ENCODE data around the gene PLOD2. TPM values are rescaled to one million over a fixed set of nuclear protein-coding genes. Genes with fewer than 3 reads are reported as not detected.

Gene PLOD2
- total RNA-seq, 1 experiment from 2014 or later: 19.3 TPM

GRCh38 chr3:146033950-146034349, 127.0 kb downstream of the PLOD2 start:
- Histone ChIP-seq H2AK5ac (ENCODE audit: insufficient read length, low read length) (no peak overlapping the region), H3K79me2 (ENCODE audit: insufficient read depth, low read length) (no peaks in the 10 kb centered on the region), H2BK120ac (ENCODE audit: low read depth, low read length, poor library complexity, severe bottlenecking) (no peak overlapping the region), H3K27me3 (ENCODE audit: insufficient read depth, low read length) (no peaks in the 10 kb centered on the region), H2BK5ac (ENCODE audit: insufficient read length, low read length) (no peak overlapping the region), H3K9me3 (ENCODE audit: control insufficient read depth, low read depth, low read length) (no peaks in the 10 kb centered on the region), H3K4me1 (ENCODE audit: insufficient read depth, low read length) (no peaks in the 10 kb centered on the region; the same call in 1 of the 2 replicates), H3K23me2 (ENCODE audit: insufficient read length, low read depth, low read length, poor library complexity, severe bottlenecking) (no peaks in the 10 kb centered on the region), H4K91ac (ENCODE audit: insufficient read length, low read depth, low read length) (no peak overlapping the region), H3K9ac (ENCODE audit: extremely low read depth, insufficient read length, low read length) (no peak overlapping the region), H3K79me1 (ENCODE audit: insufficient read depth, low read depth, low read length, poor library complexity, severe bottlenecking) (no peaks in the 10 kb centered on the region), H3K4me2 (ENCODE audit: insufficient read depth, insufficient read length, low read length) (no peak overlapping the region), H3K14ac (ENCODE audit: insufficient read depth, low read length) (no peak overlapping the region), H3T11ph (ENCODE audit: low read length) (no peak overlapping the region), H2BK15ac (ENCODE audit: low read depth, low read length) (no peak overlapping the region), H4K5ac (ENCODE audit: insufficient read length, low read depth, low read length) (no peak overlapping the region), H4K8ac (replicated peaks; ENCODE audit: insufficient read length, low read depth, low read length) (no peak overlapping the region), H2BK20ac (ENCODE audit: low read depth, low read length, poor library complexity, severe bottlenecking) (no peak overlapping the region), H3K4ac (ENCODE audit: low read depth, low read length) (no peak overlapping the region), H3K27ac (ENCODE audit: insufficient read length, low read depth, low read length) (no peak overlapping the region), H3K23ac (ENCODE audit: insufficient read length, low read depth, low read length) (no peak overlapping the region), H3K18ac (ENCODE audit: insufficient read length, low read depth, low read length) (no peak overlapping the region), H4K20me1 (ENCODE audit: control insufficient read depth, insufficient read depth, insufficient read length) (no peaks in the 10 kb centered on the region), H2BK12ac (ENCODE audit: insufficient read length, low read depth, low read length) (no peak overlapping the region), H3K56ac (ENCODE audit: insufficient read length, low read depth, low read length) (no peak overlapping the region), H2AFZ (ENCODE audit: low read length) (no peak overlapping the region)
- TF ChIP-seq CTCF (conservative IDR thresholded peaks at IDR 0.05): no peak
- Mint-ChIP-seq H3K36me3 (ENCODE audit: insufficient read depth in 1 of 3, low read depth in 3 of 3) (peaks cover 2 to 6% (median 5%) of the 10 kb centered on the region in 3 experiments; a peak in 5 of 7 replicates), H3K4me1 (peaks cover 5 to 8% of the 10 kb centered on the region in 2 experiments), H3K4me3 (no peak overlapping the region), H3K27ac (peak overlapping the region in 2 of 3 experiments; percentile 82 to 92; a peak in 2 of 7 replicates), H3K9me3 (peaks cover 13 to 14% of the 10 kb centered on the region in 2 experiments), H3K27me3 (ENCODE audit: low read depth) (no peaks in the 10 kb centered on the region)
- DNase-seq: no peak

Data from H9 (cell line).